ENCODE measurements around the gene FAM234A. TPM values are rescaled to one million over a fixed set of nuclear protein-coding genes. Genes with fewer than 3 reads are reported as not detected.

Gene FAM234A
- total RNA-seq, 6 experiments from 2014 or later, result 31.7 to 64.8 (median 41.9) TPM

- Histone ChIP-seq H3K4me3 (no peak within 1 kb of the TSS), H3K4me1 (no peaks in the 10 kb centered on the region), H3K27me3 (peaks cover 0 to 18% of the 10 kb centered on the region in 2 donors), H3K36me3 (no peaks in the 10 kb centered on the region), H3K27ac (no peak within 1 kb of the TSS), H3K9me3 (no peaks in the 10 kb centered on the region)
- TF ChIP-seq CTCF (IDR thresholded peaks at IDR 0.05), result no peak
- DNase-seq, result no peak
- WGBS (ENCODE audit: insufficient coverage, low coverage, low lambda C conversion rate, missing lambda C conversion rate), result no CpG with 5 or more reads among the region's 54 CpGs
- intact Hi-C loops (cut with DNase I), result no loop called here
- ATAC-seq, result no peak
Observed at GRCh38 chr16:280552-280951, 45.9 kb downstream of the FAM234A start, which contains the start of gene ARHGDIG. Gene ARHGDIG, plus strand, starts transcription at chr16:280591. Its CDS starts 90 bp downstream, at chr16:280681.

GRCh38 chr16:280991-281659 is 46.5 kb downstream of the FAM234A start:
- intact Hi-C loops (cut with DNase I), result no loop called here
- Histone ChIP-seq H3K27ac (no peak overlapping the region), H3K4me1 (no peaks in the 10 kb centered on the region), H3K4me3 (no peak overlapping the region), H3K27me3 (peaks cover 0 to 18% of the 10 kb centered on the region in 2 donors), H3K36me3 (no peaks in the 10 kb centered on the region), H3K9me3 (no peaks in the 10 kb centered on the region)
- no peak for TF ChIP-seq POLR2A (IDR thresholded peaks at IDR 0.05)
- TF ChIP-seq CTCF (IDR thresholded peaks at IDR 0.05), result no peak
- DNase-seq, result no peak
- WGBS (ENCODE audit: insufficient coverage, low coverage, low lambda C conversion rate, missing lambda C conversion rate), result 62% methylated on average over 3 of the region's 27 CpGs
- ATAC-seq, result peak in 1 of 4 donors; percentile 3

- DNase-seq (no peak), ATAC-seq (no peak)
- H3K9me3 ChIP-seq, result no peaks in the 10 kb centered on the region
- H3K36me3 ChIP-seq, result no peaks in the 10 kb centered on the region
- H3K4me1 ChIP-seq, result no peaks in the 10 kb centered on the region
- no CpG with 5 or more reads among the region's 25 CpGs for WGBS (ENCODE audit: insufficient coverage, low coverage, low lambda C conversion rate, missing lambda C conversion rate)
- H3K27ac ChIP-seq, result no peak overlapping the region
- TF ChIP-seq CTCF (IDR thresholded peaks at IDR 0.05) (no peak), POLR2A (IDR thresholded peaks at IDR 0.05) (no peak)
- peaks cover 0 to 18% of the 10 kb centered on the region in 2 donors for H3K27me3 ChIP-seq
- intact Hi-C loops (cut with DNase I), result no loop called here
- H3K4me3 ChIP-seq, result no peak overlapping the region
Observed at GRCh38 chr16:281660-282255, 47.1 kb downstream of the FAM234A start.

GRCh38 chr16:282491-282890 is 47.9 kb downstream of the FAM234A start:
- H3K36me3 ChIP-seq, result no peaks in the 10 kb centered on the region
- no peaks in the 10 kb centered on the region for H3K9me3 ChIP-seq
- H3K4me3 ChIP-seq, result no peak overlapping the region
- no peak for DNase-seq
- no peaks in the 10 kb centered on the region for H3K4me1 ChIP-seq
- WGBS (ENCODE audit: insufficient coverage, low coverage, low lambda C conversion rate, missing lambda C conversion rate), result no CpG with 5 or more reads among the region's 22 CpGs
- no peak overlapping the region for H3K27ac ChIP-seq
- H3K27me3 ChIP-seq, result peaks cover 0 to 18% of the 10 kb centered on the region in 2 donors
- no peak for TF ChIP-seq POLR2A (IDR thresholded peaks at IDR 0.05)
- no peak for TF ChIP-seq CTCF (IDR thresholded peaks at IDR 0.05)
- no peak for ATAC-seq
- intact Hi-C loops (cut with DNase I), result no loop called here

All from right lobe of liver (tissue), 6 donors.